ENCODE results near the gene SLC18B1. TPM values are rescaled to one million over a fixed set of nuclear protein-coding genes. Genes with fewer than 3 reads are reported as not detected.
A peak's percentile ranks its signal among the peaks of the same experiment; 100 is the strongest.

SLC18B1 gene
- total RNA-seq, 3 donors from 2014 or later (not counting 1 experiment from before 2014, with no cell fraction given): 2.5 to 3.6 (median 3.0) TPM

DNA sequence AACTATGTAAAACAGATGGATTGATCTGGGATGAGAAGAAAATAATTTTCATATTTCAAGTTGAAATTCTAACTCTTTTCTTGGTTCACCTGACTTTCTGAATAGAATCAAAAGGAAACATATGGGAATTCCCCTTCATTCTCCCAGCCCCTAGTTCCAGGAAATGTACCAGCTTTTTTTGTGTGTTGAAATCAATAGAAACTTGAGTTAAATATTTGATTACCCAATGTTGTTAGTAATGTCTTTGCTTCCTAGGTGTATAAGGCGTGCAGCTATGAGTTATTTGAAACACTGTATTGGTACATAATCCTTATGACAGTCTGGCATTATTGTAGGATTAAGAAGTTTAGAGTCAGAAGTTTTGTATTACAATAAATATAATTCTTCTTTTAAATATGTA, 62.2 kb downstream of the SLC18B1 start:
- ATAC-seq (no peak), DNase-seq (no peak)
- Histone ChIP-seq H3K27ac (ENCODE audit: low read length) (no peak overlapping the region), H3K27me3 (ENCODE audit: control insufficient read depth, insufficient read depth, low read length) (no peaks in the 10 kb centered on the region), H3K36me3 (ENCODE audit: control insufficient read depth, insufficient read depth, low read length) (no peaks in the 10 kb centered on the region), H3K9me3 (ENCODE audit: control insufficient read depth, insufficient read depth, low read length) (no peaks in the 10 kb centered on the region), H3K4me1 (ENCODE audit: control insufficient read depth, insufficient read depth, low read length) (no peaks in the 10 kb centered on the region), H3K4me3 (ENCODE audit: low read length) (no peak overlapping the region)
- intact Hi-C loops (cut with micrococcal nuclease): no loop called here
- no peak overlapping the region for H3K4me3 Mint-ChIP-seq
- TF ChIP-seq, protein P1, sequence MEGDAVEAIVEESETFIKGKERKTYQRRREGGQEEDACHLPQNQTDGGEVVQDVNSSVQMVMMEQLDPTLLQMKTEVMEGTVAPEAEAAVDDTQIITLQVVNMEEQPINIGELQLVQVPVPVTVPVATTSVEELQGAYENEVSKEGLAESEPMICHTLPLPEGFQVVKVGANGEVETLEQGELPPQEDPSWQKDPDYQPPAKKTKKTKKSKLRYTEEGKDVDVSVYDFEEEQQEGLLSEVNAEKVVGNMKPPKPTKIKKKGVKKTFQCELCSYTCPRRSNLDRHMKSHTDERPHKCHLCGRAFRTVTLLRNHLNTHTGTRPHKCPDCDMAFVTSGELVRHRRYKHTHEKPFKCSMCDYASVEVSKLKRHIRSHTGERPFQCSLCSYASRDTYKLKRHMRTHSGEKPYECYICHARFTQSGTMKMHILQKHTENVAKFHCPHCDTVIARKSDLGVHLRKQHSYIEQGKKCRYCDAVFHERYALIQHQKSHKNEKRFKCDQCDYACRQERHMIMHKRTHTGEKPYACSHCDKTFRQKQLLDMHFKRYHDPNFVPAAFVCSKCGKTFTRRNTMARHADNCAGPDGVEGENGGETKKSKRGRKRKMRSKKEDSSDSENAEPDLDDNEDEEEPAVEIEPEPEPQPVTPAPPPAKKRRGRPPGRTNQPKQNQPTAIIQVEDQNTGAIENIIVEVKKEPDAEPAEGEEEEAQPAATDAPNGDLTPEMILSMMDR (IDR thresholded peaks at IDR 0.05): no peak
- 100% methylated on average over 1 of the region's 1 CpG for WGBS (ENCODE audit: insufficient coverage)
- H3K4me1 Mint-ChIP-seq: no peaks in the 10 kb centered on the region
- no peaks in the 10 kb centered on the region for H3K36me3 Mint-ChIP-seq
- no peak overlapping the region for H3K27ac Mint-ChIP-seq
- peaks cover 7 to 10% of the 10 kb centered on the region in 2 donors for H3K9me3 Mint-ChIP-seq
- H3K27me3 Mint-ChIP-seq (ENCODE audit: low read depth in 2 of 2): peaks cover 0 to 3% of the 10 kb centered on the region in 2 donors

DNA sequence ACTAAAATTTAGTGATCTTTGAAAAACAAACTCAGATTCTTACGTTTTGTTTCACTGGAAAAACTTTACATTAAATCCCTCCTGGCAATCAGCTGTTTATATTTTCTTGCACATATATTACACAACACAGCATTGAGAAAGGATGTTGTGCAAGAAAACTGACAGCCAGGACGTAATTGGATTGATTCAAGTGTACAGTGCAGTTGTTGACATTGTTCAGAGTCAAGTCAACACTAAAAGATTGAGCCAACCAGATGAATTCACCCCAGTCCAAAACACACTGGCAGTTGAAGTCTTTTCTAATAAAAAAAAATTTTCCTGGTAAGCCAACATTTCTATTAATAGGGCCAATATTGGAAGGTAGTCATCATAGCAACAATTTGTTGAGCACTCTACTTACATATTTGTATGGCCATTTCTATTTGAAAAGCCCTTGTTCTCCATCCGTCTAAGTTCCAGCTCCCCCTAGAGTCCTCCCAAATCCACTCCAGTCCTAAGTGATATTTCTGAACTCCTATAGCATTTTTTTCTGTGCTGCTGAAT, 63.7 kb downstream of the SLC18B1 start:
- Mint-ChIP-seq H3K36me3 (no peaks in the 10 kb centered on the region), H3K27me3 (ENCODE audit: low read depth in 2 of 2) (peaks cover 0 to 3% of the 10 kb centered on the region in 2 donors), H3K9me3 (peaks cover 6 to 9% of the 10 kb centered on the region in 2 donors), H3K4me1 (no peaks in the 10 kb centered on the region), H3K4me3 (no peak overlapping the region), H3K27ac (no peak overlapping the region)
- H3K9me3 ChIP-seq (ENCODE audit: control insufficient read depth, insufficient read depth, low read length): no peaks in the 10 kb centered on the region
- ATAC-seq: peak in 1 of 3 donors; percentile 49
- DNase-seq: no peak
- H3K27me3 ChIP-seq (ENCODE audit: control insufficient read depth, insufficient read depth, low read length): no peaks in the 10 kb centered on the region
- intact Hi-C loops (cut with micrococcal nuclease): no loop called here
- H3K27ac ChIP-seq (ENCODE audit: low read length): no peak overlapping the region
- TF ChIP-seq, protein P1 (IDR thresholded peaks at IDR 0.05): no peak
- no peaks in the 10 kb centered on the region for H3K4me1 ChIP-seq (ENCODE audit: control insufficient read depth, insufficient read depth, low read length)
- no peaks in the 10 kb centered on the region for H3K36me3 ChIP-seq (ENCODE audit: control insufficient read depth, insufficient read depth, low read length)
- WGBS (ENCODE audit: insufficient coverage): 51% methylated on average over 2 of the region's 3 CpGs
- H3K4me3 ChIP-seq (ENCODE audit: low read length): no peak overlapping the region

DNA sequence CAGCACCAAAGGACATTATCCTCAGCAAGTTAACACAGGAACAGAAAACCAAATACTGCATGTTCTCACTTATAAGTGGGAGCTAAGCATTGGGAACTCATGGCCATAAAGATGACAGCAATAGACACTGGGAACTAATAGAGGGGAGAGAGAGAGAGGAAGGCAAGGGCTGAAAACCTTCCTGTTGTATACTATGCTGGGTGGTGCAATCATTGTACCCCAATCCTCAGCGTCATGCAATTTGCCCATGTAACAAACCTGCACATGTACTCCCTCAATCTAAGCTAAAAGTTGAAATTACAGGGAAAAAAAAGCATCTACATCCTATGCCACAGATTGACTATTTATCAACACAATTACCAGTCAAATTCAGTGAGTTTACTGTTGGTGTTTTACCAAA, 64.6 kb downstream of the SLC18B1 start:
- Histone ChIP-seq H3K27me3 (ENCODE audit: control insufficient read depth, insufficient read depth, low read length) (no peaks in the 10 kb centered on the region), H3K4me1 (ENCODE audit: control insufficient read depth, insufficient read depth, low read length) (no peaks in the 10 kb centered on the region), H3K4me3 (ENCODE audit: low read length) (no peak overlapping the region), H3K36me3 (ENCODE audit: control insufficient read depth, insufficient read depth, low read length) (no peaks in the 10 kb centered on the region), H3K27ac (ENCODE audit: low read length) (no peak overlapping the region), H3K9me3 (ENCODE audit: control insufficient read depth, insufficient read depth, low read length) (no peaks in the 10 kb centered on the region)
- TF ChIP-seq, protein P1 (IDR thresholded peaks at IDR 0.05): no peak
- Mint-ChIP-seq H3K4me1 (no peaks in the 10 kb centered on the region), H3K27ac (no peak overlapping the region), H3K36me3 (no peaks in the 10 kb centered on the region), H3K9me3 (peaks cover 1 to 4% of the 10 kb centered on the region in 2 donors), H3K4me3 (no peak overlapping the region), H3K27me3 (ENCODE audit: low read depth in 2 of 2) (peaks cover 0 to 1% of the 10 kb centered on the region in 2 donors)
- peak in 1 of 3 donors; percentile 67 for ATAC-seq
- DNase-seq: no peak
- 82% methylated on average over 1 of the region's 1 CpG for WGBS (ENCODE audit: insufficient coverage)
- intact Hi-C loops (cut with micrococcal nuclease): no loop called here

DNA sequence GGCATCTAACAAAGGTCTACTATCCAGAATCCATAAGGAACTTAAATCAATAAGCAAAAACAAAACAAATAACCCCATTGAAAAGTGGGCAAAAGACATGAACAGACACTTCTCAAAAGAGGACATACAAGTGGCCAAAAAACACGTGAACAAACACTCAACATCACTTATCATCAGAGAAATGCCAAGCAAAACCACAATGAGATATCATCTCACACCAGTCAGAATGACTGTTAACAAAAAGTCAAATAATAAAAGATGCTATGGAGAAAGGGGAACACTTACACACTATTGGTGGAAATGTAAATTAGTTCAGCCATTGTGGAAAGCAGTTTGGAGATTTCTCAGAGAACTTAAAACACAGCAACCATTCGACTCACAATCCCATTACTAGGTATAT, 65.2 kb downstream of the SLC18B1 start:
- WGBS (ENCODE audit: insufficient coverage): 42% methylated on average over 2 of the region's 2 CpGs

More for the DNA sequence above, 65.2 kb downstream of the SLC18B1 start:
- intact Hi-C loops (cut with micrococcal nuclease): no loop called here
- Histone ChIP-seq H3K27ac (ENCODE audit: low read length) (no peak overlapping the region), H3K4me3 (ENCODE audit: low read length) (no peak overlapping the region), H3K9me3 (ENCODE audit: control insufficient read depth, insufficient read depth, low read length) (no peaks in the 10 kb centered on the region), H3K36me3 (ENCODE audit: control insufficient read depth, insufficient read depth, low read length) (no peaks in the 10 kb centered on the region), H3K27me3 (ENCODE audit: control insufficient read depth, insufficient read depth, low read length) (no peaks in the 10 kb centered on the region), H3K4me1 (ENCODE audit: control insufficient read depth, insufficient read depth, low read length) (no peaks in the 10 kb centered on the region)
- no peak overlapping the region for H3K27ac Mint-ChIP-seq
- DNase-seq: no peak
- H3K9me3 Mint-ChIP-seq: peaks cover 0 to under 1% of the 10 kb centered on the region in 2 donors
- H3K4me3 Mint-ChIP-seq: no peak overlapping the region
- ATAC-seq: peak in 1 of 3 donors; percentile 66
- no peaks in the 10 kb centered on the region for H3K27me3 Mint-ChIP-seq (ENCODE audit: low read depth in 2 of 2)
- no peaks in the 10 kb centered on the region for H3K36me3 Mint-ChIP-seq
- TF ChIP-seq, protein P1 (IDR thresholded peaks at IDR 0.05): no peak
- no peaks in the 10 kb centered on the region for H3K4me1 Mint-ChIP-seq

Measured in natural killer cell (primary cell).